Measurements from ENCODE around the gene IQGAP2.

GRCh38 chr5:76433261-76433660, 30.2 kb downstream of the IQGAP2 start:
- TF ChIP-seq, protein P1, sequence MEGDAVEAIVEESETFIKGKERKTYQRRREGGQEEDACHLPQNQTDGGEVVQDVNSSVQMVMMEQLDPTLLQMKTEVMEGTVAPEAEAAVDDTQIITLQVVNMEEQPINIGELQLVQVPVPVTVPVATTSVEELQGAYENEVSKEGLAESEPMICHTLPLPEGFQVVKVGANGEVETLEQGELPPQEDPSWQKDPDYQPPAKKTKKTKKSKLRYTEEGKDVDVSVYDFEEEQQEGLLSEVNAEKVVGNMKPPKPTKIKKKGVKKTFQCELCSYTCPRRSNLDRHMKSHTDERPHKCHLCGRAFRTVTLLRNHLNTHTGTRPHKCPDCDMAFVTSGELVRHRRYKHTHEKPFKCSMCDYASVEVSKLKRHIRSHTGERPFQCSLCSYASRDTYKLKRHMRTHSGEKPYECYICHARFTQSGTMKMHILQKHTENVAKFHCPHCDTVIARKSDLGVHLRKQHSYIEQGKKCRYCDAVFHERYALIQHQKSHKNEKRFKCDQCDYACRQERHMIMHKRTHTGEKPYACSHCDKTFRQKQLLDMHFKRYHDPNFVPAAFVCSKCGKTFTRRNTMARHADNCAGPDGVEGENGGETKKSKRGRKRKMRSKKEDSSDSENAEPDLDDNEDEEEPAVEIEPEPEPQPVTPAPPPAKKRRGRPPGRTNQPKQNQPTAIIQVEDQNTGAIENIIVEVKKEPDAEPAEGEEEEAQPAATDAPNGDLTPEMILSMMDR (IDR thresholded peaks at IDR 0.05), result no peak
- TF ChIP-seq POLR2A (IDR thresholded peaks at IDR 0.05), result no peak

All from transverse colon (tissue), 3 donors.